RWPE2 (cell line): Measurements from ENCODE around the gene SLC24A3.

Experiments used
- ATAC-seq: fragments of 200-7000 bp; cut with Tn5 transposase; 3 replicates; pipeline ENCODE4 v1.9.1; 2021; ENCODE audit warnings: low read depth
- DNase-seq: peaks from one replicate; pipeline ENCODE4 v3.0.0-alpha.2; 2020; ENCODE audit warnings: low spot score
- H3K27ac ChIP-seq: fragments of 450-650 bp; 2 replicates; pipeline ENCODE4 v1.5.1; 2017; ENCODE audit warnings: mild to moderate bottlenecking; ENCODE audit not compliant: poor library complexity, severe bottlenecking
- H3K27me3 ChIP-seq: fragments of 250-450 bp; sonication (Bioruptor Pico); 2 replicates; pipeline ENCODE4 v1.5.1; 2021; ENCODE audit warnings: mild to moderate bottlenecking, moderate library complexity; ENCODE audit not compliant: insufficient read depth, poor library complexity, severe bottlenecking
- H3K36me3 ChIP-seq: fragments of 250-450 bp; sonication (Bioruptor Pico); 2 replicates; pipeline ENCODE4 v1.5.1; 2020; ENCODE audit warnings: low read depth, mild to moderate bottlenecking, moderate library complexity
- H3K4me1 ChIP-seq: fragments of 250-450 bp; sonication (Bioruptor Pico); 2 replicates; pipeline ENCODE4 v1.5.1; 2021; ENCODE audit warnings: mild to moderate bottlenecking, moderate library complexity; ENCODE audit not compliant: insufficient read depth, poor library complexity, severe bottlenecking
- H3K4me3 ChIP-seq: fragments of 250-450 bp; sonication (Bioruptor Pico); 2 replicates; pipeline ENCODE4 v1.5.1; 2021; ENCODE audit warnings: mild to moderate bottlenecking, moderate library complexity; ENCODE audit not compliant: severe bottlenecking
- H3K9me3 ChIP-seq: fragments of 250-450 bp; sonication (Bioruptor Pico); 2 replicates; pipeline ENCODE4 v1.5.1; 2021; ENCODE audit warnings: mild to moderate bottlenecking, moderate library complexity; ENCODE audit not compliant: severe bottlenecking
- TF ChIP-seq, protein P1 (sequence below): fragments of 450-650 bp; IDR thresholded peaks from one replicate; pipeline ENCODE4 v1.5.1; 2017; ENCODE audit warnings: mild to moderate bottlenecking, moderate library complexity; ENCODE audit not compliant: poor library complexity, severe bottlenecking

The SLC24A3 gene

DNA sequence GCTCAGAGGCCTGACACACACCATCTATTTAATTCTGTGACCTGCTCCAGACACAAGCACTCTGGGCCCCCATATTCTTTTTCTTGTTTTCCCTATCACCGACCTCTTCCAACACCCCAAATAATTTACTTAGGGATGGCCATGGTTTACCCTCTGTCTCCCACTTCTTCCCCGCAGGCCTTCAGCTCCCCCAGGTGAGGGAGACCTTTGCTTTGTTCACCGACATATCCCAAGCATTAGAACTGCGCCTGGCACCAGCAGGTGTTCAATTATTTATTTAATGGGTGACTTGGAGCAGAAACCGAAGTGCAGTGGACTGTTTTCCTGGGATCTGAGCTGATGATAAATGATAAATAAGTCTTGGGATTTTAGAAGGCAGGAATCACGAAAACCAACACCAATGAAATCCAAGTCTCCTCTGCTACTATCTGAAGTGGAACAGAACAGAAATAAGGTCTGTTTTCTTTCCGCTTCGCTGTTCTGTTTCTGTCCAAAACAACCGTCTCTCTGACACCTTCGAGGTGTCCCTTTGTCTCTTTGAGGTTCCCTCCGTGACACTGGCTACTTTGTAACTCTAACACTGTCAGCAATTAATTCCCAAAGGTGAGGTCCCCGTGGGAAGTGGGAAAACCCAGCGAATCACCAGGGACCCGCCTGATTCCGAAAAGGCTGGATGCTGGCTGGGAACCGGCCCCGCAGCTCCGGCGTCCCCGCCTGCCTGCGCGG, 544.5 kb downstream of the SLC24A3 start:
- Histone ChIP-seq H3K27me3 (no peaks in the 10 kb centered on the region), H3K4me3 (peak overlapping the region; percentile 45), H3K27ac (peak overlapping the region; percentile 62), H3K36me3 (no peaks in the 10 kb centered on the region), H3K4me1 (peaks cover 14% of the 10 kb centered on the region), H3K9me3 (no peaks in the 10 kb centered on the region)
- ATAC-seq = no peak
- DNase-seq = no peak
- TF ChIP-seq, protein P1, sequence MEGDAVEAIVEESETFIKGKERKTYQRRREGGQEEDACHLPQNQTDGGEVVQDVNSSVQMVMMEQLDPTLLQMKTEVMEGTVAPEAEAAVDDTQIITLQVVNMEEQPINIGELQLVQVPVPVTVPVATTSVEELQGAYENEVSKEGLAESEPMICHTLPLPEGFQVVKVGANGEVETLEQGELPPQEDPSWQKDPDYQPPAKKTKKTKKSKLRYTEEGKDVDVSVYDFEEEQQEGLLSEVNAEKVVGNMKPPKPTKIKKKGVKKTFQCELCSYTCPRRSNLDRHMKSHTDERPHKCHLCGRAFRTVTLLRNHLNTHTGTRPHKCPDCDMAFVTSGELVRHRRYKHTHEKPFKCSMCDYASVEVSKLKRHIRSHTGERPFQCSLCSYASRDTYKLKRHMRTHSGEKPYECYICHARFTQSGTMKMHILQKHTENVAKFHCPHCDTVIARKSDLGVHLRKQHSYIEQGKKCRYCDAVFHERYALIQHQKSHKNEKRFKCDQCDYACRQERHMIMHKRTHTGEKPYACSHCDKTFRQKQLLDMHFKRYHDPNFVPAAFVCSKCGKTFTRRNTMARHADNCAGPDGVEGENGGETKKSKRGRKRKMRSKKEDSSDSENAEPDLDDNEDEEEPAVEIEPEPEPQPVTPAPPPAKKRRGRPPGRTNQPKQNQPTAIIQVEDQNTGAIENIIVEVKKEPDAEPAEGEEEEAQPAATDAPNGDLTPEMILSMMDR = peak; percentile 18

DNA sequence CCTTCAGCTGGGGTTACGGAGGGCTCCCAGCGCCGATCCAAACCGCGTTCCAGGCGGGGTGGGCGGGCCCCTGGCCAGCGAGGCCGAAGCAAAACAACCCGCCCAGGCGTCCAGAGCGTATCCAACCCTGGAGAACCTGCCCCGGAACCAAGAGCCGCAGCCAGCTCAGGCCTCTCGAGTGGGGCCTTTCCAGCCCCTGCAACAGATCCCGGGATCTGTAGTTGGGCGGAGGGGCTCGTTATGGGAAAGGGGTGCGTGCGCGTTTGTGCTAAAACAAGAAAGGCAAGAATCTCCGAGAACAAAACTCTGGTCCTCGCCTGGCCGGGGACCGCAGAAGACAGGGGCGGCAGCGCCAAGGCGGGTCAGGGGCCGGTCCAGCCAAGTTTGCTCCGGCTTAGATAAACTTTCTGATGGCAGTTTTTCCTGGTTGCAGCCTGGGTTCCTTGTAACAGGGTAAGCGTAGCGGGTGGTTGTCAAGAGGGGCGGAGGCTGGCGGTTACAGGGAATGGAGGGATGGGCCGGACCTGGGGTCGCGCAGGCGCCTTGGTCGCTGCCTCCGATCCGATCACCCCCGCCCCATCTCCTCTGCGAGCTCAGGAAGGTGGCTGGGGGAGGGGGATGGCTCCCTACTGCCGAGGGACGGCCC, 545.2 kb downstream of the SLC24A3 start:
- H3K27ac ChIP-seq = peak overlapping the region; percentile 62
- ATAC-seq = peak; percentile 80
- no peaks in the 10 kb centered on the region for H3K27me3 ChIP-seq
- H3K9me3 ChIP-seq = no peaks in the 10 kb centered on the region
- no peaks in the 10 kb centered on the region for H3K36me3 ChIP-seq
- peak overlapping the region; percentile 45 for H3K4me3 ChIP-seq
- DNase-seq = peak; percentile 89
- H3K4me1 ChIP-seq = peaks cover 14% of the 10 kb centered on the region
- TF ChIP-seq, protein P1 = no peak

DNA sequence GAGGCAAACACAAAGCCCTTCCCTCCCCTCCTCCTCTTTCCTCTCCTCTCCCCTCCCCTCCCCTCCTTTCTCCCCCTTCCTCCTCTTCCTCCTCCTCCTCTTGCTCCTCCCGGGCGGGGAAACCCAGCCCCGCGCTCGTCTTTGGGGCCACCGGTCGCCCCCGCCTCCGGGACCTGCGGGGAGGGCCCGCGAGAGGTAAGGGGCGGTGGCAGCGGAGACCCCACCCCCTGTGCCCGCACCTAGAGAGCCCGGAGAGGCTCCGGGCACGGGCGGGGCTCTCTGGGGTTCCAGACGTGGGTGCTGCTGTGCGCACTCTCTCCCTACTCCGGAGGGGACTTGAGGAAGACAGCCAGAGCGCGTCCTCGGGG, 545.7 kb downstream of the SLC24A3 start, which contains the start of gene RIN2:
Gene RIN2 (plus strand): TSS at position 126 of the 368 bp plus-strand sequence. CDS start 131,344 bp downstream, outside the sequence.
- peak within 1 kb of the TSS; percentile 62 for H3K27ac ChIP-seq

DNA sequence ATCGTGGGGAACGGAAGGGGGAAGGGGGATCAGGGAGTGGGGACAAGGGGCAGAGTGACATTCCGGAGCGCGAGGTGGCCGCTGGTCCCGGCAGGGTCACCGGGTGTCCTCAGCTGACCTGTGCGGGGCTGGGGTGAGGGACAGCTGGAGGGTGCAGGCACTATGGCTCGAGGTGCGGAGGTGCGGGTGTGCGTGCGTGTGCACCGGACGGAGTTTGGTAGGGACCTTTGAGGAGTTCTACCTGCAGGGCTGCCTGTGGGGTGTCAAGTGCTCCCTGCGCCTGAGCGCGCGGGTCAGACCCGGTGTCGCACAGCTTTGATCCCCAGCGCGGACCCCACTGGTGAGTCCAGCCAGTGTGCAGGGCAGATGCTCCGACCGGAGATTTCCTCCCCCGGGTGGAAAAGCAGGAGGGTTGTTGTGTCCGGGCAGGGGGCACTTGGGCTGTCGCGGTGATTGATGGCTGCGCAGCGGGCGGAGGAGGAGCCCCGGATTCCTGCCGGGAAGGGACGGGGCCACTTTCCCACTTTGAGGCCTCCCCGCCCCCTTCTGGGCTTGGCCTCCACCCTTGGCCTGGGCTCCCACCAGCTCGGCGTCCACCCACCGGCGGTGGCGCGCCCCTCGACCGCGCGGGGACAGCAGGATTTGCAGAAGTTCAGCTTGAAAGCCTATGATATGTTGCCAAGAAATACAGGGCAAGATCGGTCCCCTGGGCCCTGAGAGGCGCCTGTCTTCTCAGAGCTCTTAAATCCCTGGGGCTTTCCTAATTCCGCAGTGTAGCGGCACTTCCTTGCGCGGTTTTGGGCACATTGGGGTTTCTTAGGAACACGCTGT, 546.3 kb downstream of the SLC24A3 start:
- ATAC-seq = peak; percentile 36
- peak overlapping the region; percentile 45 for H3K4me3 ChIP-seq
- no peak for DNase-seq
- H3K27ac ChIP-seq = peak overlapping the region; percentile 62
- TF ChIP-seq, protein P1 = no peak
- H3K27me3 ChIP-seq = no peaks in the 10 kb centered on the region
- no peaks in the 10 kb centered on the region for H3K9me3 ChIP-seq
- peaks cover 14% of the 10 kb centered on the region for H3K4me1 ChIP-seq
- H3K36me3 ChIP-seq = no peaks in the 10 kb centered on the region

More for the DNA sequence above, 545.7 kb downstream of the SLC24A3 start, which contains the start of gene RIN2:
- H3K4me1 ChIP-seq = peaks cover 14% of the 10 kb centered on the region
- no peaks in the 10 kb centered on the region for H3K27me3 ChIP-seq
- no peaks in the 10 kb centered on the region for H3K9me3 ChIP-seq
- DNase-seq (peak; percentile 69), ATAC-seq (peak; percentile 80)
- H3K4me3 ChIP-seq = peak within 1 kb of the TSS; percentile 45
- TF ChIP-seq, protein P1 = no peak
- H3K36me3 ChIP-seq = no peaks in the 10 kb centered on the region
